Measurements from ENCODE around the gene MCUR1.

MCUR1 gene

DNA sequence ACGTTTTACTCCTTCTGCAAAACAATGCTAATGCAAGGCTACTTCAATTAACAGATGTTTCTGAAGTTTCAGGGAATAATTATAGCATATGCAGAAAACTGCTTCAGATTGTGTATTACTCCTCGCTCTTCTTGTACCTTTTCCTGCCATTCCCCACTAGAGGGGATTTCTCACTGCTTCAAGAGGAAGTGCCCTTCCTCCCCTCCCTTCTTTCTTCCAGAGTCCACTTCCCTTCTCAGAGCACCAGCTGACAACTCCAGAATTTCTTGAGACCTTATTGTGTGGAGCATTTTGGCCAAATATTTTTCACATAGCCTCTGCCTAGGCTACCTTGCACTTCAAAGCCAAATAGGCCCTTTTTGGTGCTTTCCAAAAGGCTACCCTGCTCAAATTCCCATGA, 12.7 kb upstream of the MCUR1 start:
- ChIA-PET CTCF (interaction anchor here (0.8 to 1.5 kb wide), 6 partner anchors 8 to 314 kb away, joined by 3 to 6 read pairs (median 3); no protein-coding TSS in a partner anchor), POLR2A (no interaction called here)
- no peak for DNase-seq (ENCODE audit: extremely low spot score)
- TF ChIP-seq, protein P1, sequence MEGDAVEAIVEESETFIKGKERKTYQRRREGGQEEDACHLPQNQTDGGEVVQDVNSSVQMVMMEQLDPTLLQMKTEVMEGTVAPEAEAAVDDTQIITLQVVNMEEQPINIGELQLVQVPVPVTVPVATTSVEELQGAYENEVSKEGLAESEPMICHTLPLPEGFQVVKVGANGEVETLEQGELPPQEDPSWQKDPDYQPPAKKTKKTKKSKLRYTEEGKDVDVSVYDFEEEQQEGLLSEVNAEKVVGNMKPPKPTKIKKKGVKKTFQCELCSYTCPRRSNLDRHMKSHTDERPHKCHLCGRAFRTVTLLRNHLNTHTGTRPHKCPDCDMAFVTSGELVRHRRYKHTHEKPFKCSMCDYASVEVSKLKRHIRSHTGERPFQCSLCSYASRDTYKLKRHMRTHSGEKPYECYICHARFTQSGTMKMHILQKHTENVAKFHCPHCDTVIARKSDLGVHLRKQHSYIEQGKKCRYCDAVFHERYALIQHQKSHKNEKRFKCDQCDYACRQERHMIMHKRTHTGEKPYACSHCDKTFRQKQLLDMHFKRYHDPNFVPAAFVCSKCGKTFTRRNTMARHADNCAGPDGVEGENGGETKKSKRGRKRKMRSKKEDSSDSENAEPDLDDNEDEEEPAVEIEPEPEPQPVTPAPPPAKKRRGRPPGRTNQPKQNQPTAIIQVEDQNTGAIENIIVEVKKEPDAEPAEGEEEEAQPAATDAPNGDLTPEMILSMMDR (IDR thresholded peaks at IDR 0.05; ENCODE audit: control extremely low read depth, extremely low read depth, low read depth, missing control alignments), result no peak

DNA sequence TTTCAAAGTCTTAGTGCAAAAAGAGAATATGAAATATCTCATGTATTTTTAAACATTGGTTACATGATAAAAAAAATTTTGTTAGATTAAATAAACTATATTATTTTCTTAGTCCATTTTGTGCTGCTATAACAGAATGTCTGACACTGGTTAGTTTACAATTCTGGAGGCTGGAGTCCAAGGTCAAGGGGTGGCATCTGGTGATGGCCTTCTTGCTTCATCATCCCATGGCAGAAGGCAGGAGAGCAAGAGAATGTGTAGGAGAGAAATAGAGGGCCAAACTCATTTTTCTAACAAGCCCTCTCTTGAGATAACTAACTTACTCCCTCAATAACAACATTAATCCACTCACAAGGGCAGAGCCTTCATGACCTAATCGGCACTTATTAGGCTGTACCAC, 11.5 kb upstream of the MCUR1 start:
- CTCF ChIA-PET, result interaction anchor here (0.9 to 1.3 kb wide), 2 partner anchors 8 to 11 kb away, joined by 3 to 4 read pairs; partner anchors contain the start of gene MCUR1
- TF ChIP-seq, protein P1 (IDR thresholded peaks at IDR 0.05; ENCODE audit: control extremely low read depth, extremely low read depth, low read depth, missing control alignments), result no peak
- POLR2A ChIA-PET, result no interaction called here
- DNase-seq (ENCODE audit: extremely low spot score), result no peak

DNA sequence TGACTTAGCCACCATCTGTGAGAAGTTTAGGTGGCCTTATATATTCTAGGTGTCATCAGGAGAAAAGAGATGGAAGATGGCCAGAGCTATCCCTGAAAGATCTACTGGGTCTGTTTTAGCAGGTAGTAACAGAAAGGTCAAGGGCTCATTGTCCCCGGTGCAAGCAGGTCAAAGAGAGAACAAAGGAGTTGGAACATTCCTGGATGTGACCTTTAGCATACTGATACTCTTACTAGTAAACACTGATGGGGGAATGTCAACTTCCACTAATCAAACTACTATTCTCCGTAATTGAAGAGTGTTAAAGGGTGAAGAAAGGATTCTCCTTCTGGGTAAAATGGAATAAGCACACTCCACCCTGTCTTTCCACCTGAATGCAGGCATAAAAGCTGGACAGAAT, 4.0 kb upstream of the MCUR1 start:
- POLR2A ChIA-PET, result no interaction called here
- TF ChIP-seq, protein P1 (IDR thresholded peaks at IDR 0.05; ENCODE audit: control extremely low read depth, extremely low read depth, low read depth, missing control alignments), result no peak
- CTCF ChIA-PET, result interaction anchor here (1.2 to 1.5 kb wide), 3 partner anchors 8 to 56 kb away, joined by 4 to 6 read pairs (median 4); no protein-coding TSS in a partner anchor
- DNase-seq (ENCODE audit: extremely low spot score), result no peak

DNA sequence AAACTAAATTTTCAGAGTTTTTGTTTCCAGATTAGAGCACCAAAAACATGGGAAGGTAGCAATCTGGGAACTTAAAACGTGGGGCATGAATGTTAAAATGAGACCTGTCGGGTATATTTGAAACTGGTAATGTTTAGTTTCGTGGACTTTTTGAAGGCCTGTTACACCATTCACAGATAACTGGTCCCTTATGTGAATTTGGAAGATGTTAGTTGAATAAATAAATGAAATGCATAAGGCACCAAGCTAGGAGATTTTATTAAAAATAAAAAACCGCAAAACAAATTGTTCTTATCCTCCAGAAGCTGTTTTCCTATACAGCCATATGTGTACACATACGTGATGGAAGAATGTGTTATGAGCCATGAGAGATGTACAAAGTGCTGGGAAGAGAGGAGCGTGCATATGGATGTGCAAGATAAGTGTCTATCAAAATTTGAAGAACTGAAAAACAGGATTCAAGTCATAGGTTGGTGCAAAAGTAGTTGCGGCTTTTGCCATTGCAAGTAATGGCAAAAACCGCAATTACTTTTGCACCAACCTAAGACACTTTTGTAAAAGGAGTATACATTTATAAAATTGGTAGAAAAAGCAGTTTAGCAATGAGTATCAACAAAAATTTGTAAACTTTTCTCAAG, 700 bp upstream of the MCUR1 start:
- no peak for DNase-seq (ENCODE audit: extremely low spot score)
- CTCF ChIA-PET, result interaction anchor here (1.0 to 1.5 kb wide), 5 partner anchors 10 to 190 kb away, joined by 3 read pairs; no protein-coding TSS in a partner anchor
- POLR2A ChIA-PET, result interaction anchor here (0.6 kb wide), 1 partner anchor 1420 kb away, joined by 3 read pairs; no protein-coding TSS in a partner anchor
- TF ChIP-seq, protein P1 (IDR thresholded peaks at IDR 0.05; ENCODE audit: control extremely low read depth, extremely low read depth, low read depth, missing control alignments), result no peak

DNA sequence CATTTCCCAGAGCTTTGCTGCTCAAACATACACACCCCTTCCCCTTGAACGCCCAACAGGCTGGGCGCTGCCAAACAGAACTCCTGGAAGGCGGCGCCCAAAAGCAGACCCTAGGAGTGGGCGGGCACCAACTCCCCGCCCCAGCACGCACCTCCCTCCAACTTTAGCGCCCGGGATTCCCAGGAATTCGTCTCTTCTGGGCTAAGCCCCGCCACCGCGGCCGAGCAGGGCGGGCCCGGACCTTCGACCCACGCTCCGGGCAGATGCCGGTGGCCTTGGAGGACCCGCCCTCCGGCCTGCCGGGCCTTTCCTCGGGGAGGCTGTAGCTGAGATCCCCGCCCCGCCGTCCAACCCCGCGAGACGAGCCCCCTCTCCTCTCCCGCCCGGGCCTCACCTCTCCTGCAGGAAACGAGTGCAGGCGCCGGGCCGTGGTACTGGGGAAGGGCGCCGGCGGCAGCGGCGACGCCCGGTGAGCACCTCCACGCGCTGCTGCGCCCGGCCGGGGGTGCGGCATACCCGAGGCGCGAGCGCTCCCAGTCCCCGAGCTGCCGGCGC, 659 bp downstream of the MCUR1 start:
- ChIA-PET CTCF (interaction anchor here (0.9 to 6.6 kb wide), 4 partner anchors 14 to 398 kb away, joined by 3 to 47 read pairs (median 3); no protein-coding TSS in a partner anchor), POLR2A (interaction anchor here (0.6 kb wide), 1 partner anchor 454 kb away, joined by 3 read pairs; no protein-coding TSS in a partner anchor)
- peak; percentile 79 for DNase-seq (ENCODE audit: extremely low spot score)

DNA sequence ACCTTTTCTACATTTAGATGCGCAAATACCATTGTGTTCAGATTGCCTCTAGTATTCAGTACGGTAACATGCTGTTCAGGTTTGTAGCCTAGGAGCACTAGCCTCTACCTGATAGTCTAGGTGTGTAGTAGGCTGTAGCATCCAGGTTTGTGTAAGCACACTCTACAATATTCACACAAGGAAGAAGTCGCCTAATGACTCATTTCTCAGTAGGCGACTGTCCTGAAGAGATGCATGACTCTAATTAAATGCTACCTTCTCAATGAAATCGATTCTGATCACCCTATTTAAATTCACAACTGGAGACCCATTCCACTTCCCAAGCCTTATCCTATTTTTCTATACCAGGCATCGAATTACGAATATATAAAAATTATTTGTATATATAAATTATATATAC, 1.3 kb downstream of the MCUR1 start:
- POLR2A ChIA-PET, result no interaction called here
- DNase-seq (ENCODE audit: extremely low spot score), result no peak
- CTCF ChIA-PET, result interaction anchor here (6.6 kb wide), 1 partner anchor 18 kb away, joined by 47 read pairs; no protein-coding TSS in a partner anchor

More for the DNA sequence above, 659 bp downstream of the MCUR1 start:
- TF ChIP-seq, protein P1 (IDR thresholded peaks at IDR 0.05; ENCODE audit: control extremely low read depth, extremely low read depth, low read depth, missing control alignments), result no peak

More for the DNA sequence above, 1.3 kb downstream of the MCUR1 start:
- TF ChIP-seq, protein P1 (IDR thresholded peaks at IDR 0.05; ENCODE audit: control extremely low read depth, extremely low read depth, low read depth, missing control alignments), result no peak
